Aorta (tissue), 5 donors: ENCODE data around the gene NRCAM. TPM values are rescaled to one million over a fixed set of nuclear protein-coding genes. Genes with fewer than 3 reads are reported as not detected.

Experiments
- ATAC-seq: fragments of 200-7000 bp; cut with Tn5 transposase; one replicate; pipeline ENCODE4 v1.9.1; 2022; ENCODE audit warnings: moderate library complexity; ENCODE audit not compliant: low FRiP score
- DNase-seq, 2 donors: peaks; one replicate each; pipeline ENCODE4 v3.0.0-alpha.2; 2020
- H3K27ac ChIP-seq, 2 donors: one replicate each; pipeline ENCODE4 v1.5.1; 2013; ENCODE audit warnings: low read length in 2 of 2, mild to moderate bottlenecking in 2 of 2, moderate library complexity in 2 of 2, control low read depth in 1 of 2, inconsistent platforms in 1 of 2, low read depth in 1 of 2
- H3K27me3 ChIP-seq, 2 donors: one replicate each; pipeline ENCODE4 v1.6.1; 2013; ENCODE audit warnings: control low read depth in 1 of 2, low read length in 1 of 2, mild to moderate bottlenecking in 1 of 2, moderate library complexity in 1 of 2; ENCODE audit not compliant: insufficient read depth in 2 of 2, control insufficient read depth in 1 of 2
- H3K36me3 ChIP-seq, 2 donors: one replicate each; pipeline ENCODE4 v1.6.1; 2013; ENCODE audit warnings: control low read depth in 1 of 2, low read length in 1 of 2, mild to moderate bottlenecking in 1 of 2; ENCODE audit not compliant: insufficient read depth in 2 of 2, control insufficient read depth in 1 of 2
- H3K4me1 ChIP-seq, 2 donors: one replicate each; pipeline ENCODE4 v1.6.1; 2013; ENCODE audit warnings: low read length in 2 of 2, control low read depth in 1 of 2, mild to moderate bottlenecking in 1 of 2, moderate library complexity in 1 of 2; ENCODE audit not compliant: insufficient read depth in 2 of 2, control insufficient read depth in 1 of 2
- H3K4me3 ChIP-seq, 2 donors: one replicate each; pipeline ENCODE4 v1.5.1; 2013; ENCODE audit warnings: low read length in 2 of 2, control low read depth in 1 of 2, mild to moderate bottlenecking in 1 of 2
- H3K9me3 ChIP-seq: one replicate; pipeline ENCODE4 v1.6.1; 2013; ENCODE audit warnings: mild to moderate bottlenecking, low read length; ENCODE audit not compliant: control insufficient read depth
- WGBS, 2 donors: extraction: QIAGEN DNeasy Blood & Tissue Kit; methylation state at CpG; one replicate each; pipeline ENCODE4 v1.1.7; 2013; 5-methylcytosine and 5-hydroxymethylcytosine counted together
- intact Hi-C, 2 donors: fragments of 100-400 bp; cut with DNase I; formaldehyde crosslinking; loops; one replicate each; pipeline versions ENCODE4 v1.14.2 to v1.15.0; 2022
- polyA plus RNA-seq, 2 donors: library from polyadenylated mRNA; stranded (reverse); fragments of 200-250 nt; gene quantifications; one replicate each; pipeline ENCODE4 v1.2.3, GENCODE V29; 2013
- total RNA-seq, 2 donors: library from RNA; stranded (reverse); fragmentation: NEBNext Ultra II Directional; extraction: Animal tissue kit (Norgen Biotek cat#: 25700); gene quantifications; one replicate each; pipeline ENCODE4 v1.2.1, GENCODE V29; 2021
- donor health status: healthy with polysubstance abuse.
- donor health status: Bipolar disorder and iron deficiency.
- donor health status: DM: no; HTN: no; CAD: no.
- donor health status: DM: no; HTN: no; CAD: no.
- donor health status: DM: yes; HTN: yes; CAD: no.

The NRCAM gene
- total and polyA plus RNA-seq, 4 donors = under 0.01 to 1.8 (median 0.76) TPM

DNA sequence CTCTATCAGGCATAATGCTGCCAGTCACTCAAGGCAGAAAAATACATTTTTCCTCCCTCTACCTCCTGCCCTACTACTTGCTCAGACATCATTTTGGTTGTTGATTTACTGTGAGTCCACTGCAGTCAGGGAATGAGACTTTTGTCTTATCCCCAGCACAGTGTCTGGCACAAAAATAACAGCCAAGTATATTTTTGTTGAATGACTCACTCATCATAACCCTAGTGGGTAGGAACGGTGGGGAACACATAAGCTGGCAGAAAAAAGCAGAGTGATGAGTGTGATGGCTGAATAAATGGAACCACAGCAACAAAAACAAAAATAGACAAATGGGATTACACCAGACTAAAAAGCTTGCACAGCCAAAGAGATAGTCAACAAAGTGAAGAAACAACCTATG is 260.2 kb downstream of the NRCAM start:
- no peaks in the 10 kb centered on the region for H3K4me1 ChIP-seq
- H3K27me3 ChIP-seq = no peaks in the 10 kb centered on the region
- no peak overlapping the region for H3K4me3 ChIP-seq
- peaks cover 1% of the 10 kb centered on the region for H3K9me3 ChIP-seq
- DNase-seq (no peak), ATAC-seq (no peak)
- WGBS, 2 donors = 2 to 4% methylated on average over 1 of the region's 1 CpG
- no peak overlapping the region for H3K27ac ChIP-seq
- intact Hi-C loops = no loop called here
- H3K36me3 ChIP-seq = no peaks in the 10 kb centered on the region

DNA sequence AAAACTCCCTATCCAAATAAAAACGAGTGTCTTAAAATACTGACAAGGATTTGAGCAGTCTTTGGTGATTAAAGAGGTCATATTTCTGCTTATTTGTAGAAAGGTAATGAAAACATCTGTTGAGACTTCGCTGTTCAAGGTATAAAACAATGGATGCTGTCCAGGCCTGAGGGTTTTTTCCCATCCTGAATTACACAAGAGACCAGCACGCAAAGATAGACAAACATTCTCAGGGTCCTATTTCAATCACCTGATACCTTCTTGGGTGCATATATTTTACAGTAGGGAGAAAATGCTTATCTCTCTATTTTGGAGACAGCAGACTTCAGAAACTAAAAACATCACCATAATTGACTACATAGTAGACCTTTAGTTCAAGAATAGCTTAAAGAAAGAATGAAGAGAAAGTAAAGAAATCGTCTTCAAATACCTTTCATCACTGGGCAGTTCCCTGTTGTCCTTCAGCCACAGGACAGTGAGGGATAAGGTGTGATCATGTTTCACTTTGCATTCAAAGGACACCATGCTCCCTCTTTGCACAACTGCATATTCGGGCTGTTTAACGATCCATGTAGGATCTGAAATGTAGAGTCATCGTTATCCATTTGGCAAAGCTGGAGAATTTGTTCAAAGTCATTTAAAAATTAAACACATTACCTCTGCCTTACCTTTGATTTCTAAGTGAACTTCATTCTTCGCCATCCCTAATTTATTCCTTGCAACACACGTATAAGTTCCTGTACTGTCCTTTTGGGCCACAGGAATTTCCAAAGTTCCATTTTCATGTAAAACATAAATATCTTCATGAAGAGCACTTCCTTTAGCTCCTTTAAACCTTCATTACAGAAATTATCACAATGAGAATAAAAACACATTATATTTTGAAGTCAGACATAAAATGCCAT is 262.4 kb downstream of the NRCAM start:
- ATAC-seq (no peak), DNase-seq (no peak)
- WGBS, 2 donors = 72 to 74% methylated on average over 9 of the region's 9 CpGs
- Histone ChIP-seq H3K36me3 (no peaks in the 10 kb centered on the region), H3K4me1 (no peaks in the 10 kb centered on the region), H3K9me3 (peaks cover 1% of the 10 kb centered on the region), H3K27ac (no peak overlapping the region), H3K27me3 (no peaks in the 10 kb centered on the region), H3K4me3 (no peak overlapping the region)
- intact Hi-C loops = no loop called here

DNA sequence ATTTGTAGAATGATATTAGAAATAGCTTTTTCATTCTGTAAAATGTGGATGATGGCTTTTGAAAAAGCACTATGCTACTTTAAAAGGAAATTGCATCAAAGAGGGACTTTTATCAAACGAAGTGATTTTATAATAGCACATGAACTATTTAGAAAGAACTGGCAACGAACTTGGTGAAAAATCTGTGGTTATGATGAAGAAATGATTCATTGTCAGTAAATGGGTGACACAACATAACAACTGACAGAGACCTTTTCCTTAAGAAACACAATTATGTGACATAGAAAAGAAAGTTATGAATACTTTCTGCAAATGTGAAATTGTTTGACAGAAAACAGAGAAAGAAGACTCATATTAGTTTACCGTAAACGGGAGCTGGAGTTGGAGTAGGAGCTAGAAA is 265.3 kb downstream of the NRCAM start:
- H3K4me3 ChIP-seq = no peak overlapping the region
- 83 to 86% methylated on average over 4 of the region's 4 CpGs for WGBS, 2 donors
- no peaks in the 10 kb centered on the region for H3K27me3 ChIP-seq
- ATAC-seq = no peak
- H3K4me1 ChIP-seq = no peaks in the 10 kb centered on the region
- no peak for DNase-seq
- no peak overlapping the region for H3K27ac ChIP-seq
- peaks cover 1% of the 10 kb centered on the region for H3K9me3 ChIP-seq
- no peaks in the 10 kb centered on the region for H3K36me3 ChIP-seq
- intact Hi-C loops = no loop called here

DNA sequence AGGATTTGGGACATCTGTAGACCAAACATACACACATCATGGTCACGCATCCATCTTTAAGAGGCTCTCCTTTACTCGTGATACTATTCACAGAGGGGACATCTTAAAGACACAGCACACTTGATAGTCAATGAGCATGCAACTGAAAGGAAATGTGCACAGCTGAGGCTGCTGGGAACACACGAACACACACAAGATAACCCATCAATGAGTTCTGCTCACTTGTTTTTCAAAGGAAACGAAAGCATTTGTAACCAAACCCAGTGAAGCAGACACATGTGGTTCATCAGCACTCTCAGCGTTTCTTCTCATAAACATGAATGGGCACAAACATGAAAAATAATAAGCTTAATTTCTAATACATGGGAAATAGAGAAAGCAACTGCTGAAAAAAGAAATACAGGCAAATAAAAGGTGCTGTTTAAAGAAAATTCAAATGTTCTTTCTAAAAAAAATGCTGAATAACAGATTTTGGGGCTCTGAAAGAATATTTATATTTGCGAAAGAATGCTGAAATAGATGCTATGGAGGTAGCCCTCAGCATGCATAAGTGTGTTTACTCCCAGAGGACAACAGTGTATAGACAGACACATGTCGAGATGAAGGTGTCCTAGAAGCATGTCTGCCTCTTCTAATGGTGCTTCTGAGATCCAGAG is 266.4 kb downstream of the NRCAM start:
- no peaks in the 10 kb centered on the region for H3K27me3 ChIP-seq
- 40 to 64% methylated on average over 7 of the region's 7 CpGs for WGBS, 2 donors
- H3K36me3 ChIP-seq = no peaks in the 10 kb centered on the region
- H3K4me3 ChIP-seq = no peak overlapping the region
- intact Hi-C loops = no loop called here
- DNase-seq (no peak), ATAC-seq (no peak)
- no peaks in the 10 kb centered on the region for H3K4me1 ChIP-seq
- peaks cover 1% of the 10 kb centered on the region for H3K9me3 ChIP-seq
- H3K27ac ChIP-seq = no peak overlapping the region

DNA sequence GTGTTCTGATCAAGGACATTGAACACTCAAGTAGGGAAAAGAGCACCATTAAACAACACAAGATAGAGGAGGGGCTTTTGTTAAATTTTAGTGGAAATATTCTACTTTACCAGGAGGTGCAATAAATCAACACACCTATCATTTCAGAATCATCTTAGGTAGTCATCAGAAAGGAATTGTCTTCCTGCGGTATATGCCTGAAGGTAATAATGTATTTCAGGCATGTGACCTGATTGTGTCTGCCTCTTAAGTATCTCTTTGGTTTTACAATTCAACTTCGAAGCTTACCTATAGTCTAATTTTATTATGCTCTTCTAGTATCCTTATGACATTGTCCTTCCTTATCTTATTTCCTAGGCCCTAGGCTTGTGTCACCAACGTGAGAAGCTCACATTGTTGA is 267.5 kb downstream of the NRCAM start:
- Histone ChIP-seq H3K27me3 (no peaks in the 10 kb centered on the region), H3K36me3 (no peaks in the 10 kb centered on the region), H3K27ac (no peak overlapping the region), H3K4me1 (no peaks in the 10 kb centered on the region), H3K4me3 (no peak overlapping the region), H3K9me3 (peaks cover 1% of the 10 kb centered on the region)
- WGBS, 2 donors = 89 to 92% methylated on average over 3 of the region's 3 CpGs
- no peak for DNase-seq
- no peak for ATAC-seq
- intact Hi-C loops = no loop called here

DNA sequence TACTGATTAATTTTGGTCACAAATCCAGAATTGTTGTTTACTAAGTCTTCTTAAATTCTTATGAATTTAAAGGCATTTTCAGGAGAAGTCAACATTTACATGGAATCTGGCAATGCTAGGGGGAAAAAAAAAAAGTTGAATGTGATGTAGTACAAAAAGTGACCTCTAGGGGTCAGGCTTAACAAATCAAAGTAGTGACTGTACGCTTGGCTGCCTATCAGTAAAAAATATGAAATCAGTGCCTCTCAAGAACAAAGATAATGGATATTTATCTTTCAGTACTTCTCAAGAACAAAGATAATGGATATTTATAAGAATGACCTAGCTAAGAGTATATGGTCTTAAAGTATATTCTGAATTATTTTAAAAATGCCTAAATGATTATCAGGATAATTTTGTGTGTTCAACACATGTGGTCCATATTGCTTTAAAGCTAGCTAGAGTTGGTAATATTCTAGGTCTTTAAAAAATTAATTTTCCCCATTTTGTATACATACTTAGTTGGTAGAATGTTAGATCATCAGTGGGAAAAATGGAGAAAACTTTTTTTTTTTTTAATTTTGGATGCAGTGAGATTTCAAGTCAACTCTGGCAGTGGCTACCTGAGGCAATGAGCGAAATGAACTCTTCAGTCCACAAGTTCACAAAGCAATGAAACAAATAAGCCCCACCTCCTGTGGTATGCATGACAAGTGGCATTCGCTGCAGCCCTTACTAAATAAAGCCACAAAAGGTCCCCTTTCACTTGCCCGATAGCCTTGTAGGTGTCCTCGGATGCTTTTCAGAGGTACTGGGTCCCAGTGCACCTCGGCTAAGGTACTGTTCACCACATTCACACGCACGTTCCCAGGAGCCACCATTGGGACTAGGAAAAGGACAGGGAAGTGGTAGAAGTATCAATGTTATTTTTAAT is 274.9 kb downstream of the NRCAM start:
- DNase-seq (no peak), ATAC-seq (peak; percentile 73)
- 52 to 59% methylated on average over 8 of the region's 8 CpGs for WGBS, 2 donors
- Histone ChIP-seq H3K27me3 (no peaks in the 10 kb centered on the region), H3K27ac (no peak overlapping the region), H3K4me1 (no peaks in the 10 kb centered on the region), H3K9me3 (no peaks in the 10 kb centered on the region), H3K4me3 (no peak overlapping the region), H3K36me3 (no peaks in the 10 kb centered on the region)
- intact Hi-C loops = loop anchor here (2.0 to 5.0 kb wide), 2 partner anchors 315 to 316 kb away; no protein-coding TSS in a partner anchor

DNA sequence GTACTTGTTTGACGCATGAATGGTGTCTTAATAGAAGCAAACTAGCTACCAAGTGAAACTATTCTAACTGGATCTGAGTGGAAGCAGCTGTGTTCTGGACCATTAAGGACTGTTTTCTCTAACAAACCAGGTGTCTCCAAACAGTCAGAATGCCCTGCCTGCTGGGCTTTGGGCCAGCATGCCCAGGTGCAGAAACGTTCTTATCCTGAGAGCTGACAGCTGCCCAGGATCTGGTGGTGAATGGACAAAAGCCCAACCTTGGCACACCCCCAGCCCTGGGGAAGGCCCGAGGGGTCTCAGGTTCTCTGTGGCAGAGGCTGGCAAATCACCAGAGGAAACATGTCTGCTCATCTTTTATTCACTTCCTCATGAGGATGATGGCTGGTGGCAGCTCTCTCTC is 277.8 kb downstream of the NRCAM start:
- DNase-seq (no peak), ATAC-seq (no peak)
- Histone ChIP-seq H3K9me3 (no peaks in the 10 kb centered on the region), H3K4me1 (no peaks in the 10 kb centered on the region), H3K4me3 (no peak overlapping the region), H3K27me3 (no peaks in the 10 kb centered on the region), H3K36me3 (no peaks in the 10 kb centered on the region), H3K27ac (no peak overlapping the region)
- intact Hi-C loops = no loop called here
- 57 to 59% methylated on average over 3 of the region's 3 CpGs for WGBS, 2 donors

DNA sequence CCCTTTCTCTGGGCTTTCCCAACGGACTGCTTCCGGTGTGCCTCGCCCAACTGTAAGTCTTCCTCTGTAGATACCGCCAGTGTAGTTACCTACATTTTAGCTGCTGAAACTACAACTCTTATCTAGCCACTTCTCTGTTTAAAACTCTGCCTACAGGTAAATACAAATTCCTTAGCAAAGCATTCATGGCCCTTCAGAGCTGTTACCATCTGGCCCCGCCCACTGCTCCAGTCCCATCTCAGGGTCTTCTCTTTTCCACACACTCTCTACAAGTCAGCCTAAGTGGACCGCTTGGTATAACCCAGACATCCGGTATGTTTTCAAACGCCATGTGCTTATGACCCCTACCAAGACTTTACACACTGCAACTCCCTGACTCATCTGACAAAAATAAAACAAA is 285.1 kb downstream of the NRCAM start:
- no peaks in the 10 kb centered on the region for H3K9me3 ChIP-seq
- no peak overlapping the region for H3K27ac ChIP-seq
- no peaks in the 10 kb centered on the region for H3K36me3 ChIP-seq
- ATAC-seq (no peak), DNase-seq (no peak)
- H3K4me1 ChIP-seq = no peaks in the 10 kb centered on the region
- intact Hi-C loops = no loop called here
- 93 to 96% methylated on average over 8 of the region's 8 CpGs for WGBS, 2 donors
- H3K4me3 ChIP-seq = no peak overlapping the region
- H3K27me3 ChIP-seq = no peaks in the 10 kb centered on the region
